Stimulated activated CD8-positive, alpha-beta memory T cell treated with anti-CD3 and anti-CD28 coated beads, Interleukin-12 subunit alpha, Interleukin-12 subunit beta, amount 100 ng/mL, for 4 hours (primary cell): Measurements from ENCODE around the gene TPP2.
A peak's percentile ranks its signal among the peaks of the same experiment; 100 is the strongest.

Experiments
- DNase-seq: peaks from one replicate; pipeline ENCODE4 v3.0.0-alpha.2; 2020; ENCODE audit warnings: low read depth

Gene TPP2

GRCh38 chr13:102597029-102597961 lies 509 bp downstream of the TPP2 start:
- peak; percentile 3 for DNase-seq

- no peak for DNase-seq
Observed at GRCh38 chr13:102598061-102598460, 1.3 kb downstream of the TPP2 start.

GRCh38 chr13:102599426-102600012 lies 2.7 kb downstream of the TPP2 start:
- no peak for DNase-seq

- no peak for DNase-seq
Observed at GRCh38 chr13:102606537-102607309, 9.9 kb downstream of the TPP2 start.

GRCh38 chr13:102608974-102609373 lies 12.2 kb downstream of the TPP2 start:
- DNase-seq: no peak

GRCh38 chr13:102609696-102610095 lies 12.9 kb downstream of the TPP2 start:
- DNase-seq: no peak

GRCh38 chr13:102610296-102610895 lies 13.6 kb downstream of the TPP2 start:
- DNase-seq: no peak

GRCh38 chr13:102617697-102618350 lies 21.0 kb downstream of the TPP2 start:
- no peak for DNase-seq

- DNase-seq: no peak
Observed at GRCh38 chr13:102620516-102620915, 23.7 kb downstream of the TPP2 start.

GRCh38 chr13:102626928-102627327 lies 30.1 kb downstream of the TPP2 start:
- no peak for DNase-seq

GRCh38 chr13:102628559-102628958 lies 31.8 kb downstream of the TPP2 start:
- no peak for DNase-seq

GRCh38 chr13:102631198-102631597 lies 34.4 kb downstream of the TPP2 start:
- DNase-seq: no peak

- DNase-seq: no peak
Observed at GRCh38 chr13:102638741-102639140, 42.0 kb downstream of the TPP2 start.

- no peak for DNase-seq
Observed at GRCh38 chr13:102642029-102642428, 45.2 kb downstream of the TPP2 start.

- no peak for DNase-seq
Observed at GRCh38 chr13:102642475-102642874, 45.7 kb downstream of the TPP2 start.

GRCh38 chr13:102643656-102644055 lies 46.9 kb downstream of the TPP2 start:
- DNase-seq: no peak

GRCh38 chr13:102645701-102646100 lies 48.9 kb downstream of the TPP2 start:
- DNase-seq: no peak

- no peak for DNase-seq
Observed at GRCh38 chr13:102648046-102648445, 51.3 kb downstream of the TPP2 start.

- DNase-seq: no peak
Observed at GRCh38 chr13:102650444-102650843, 53.7 kb downstream of the TPP2 start.

GRCh38 chr13:102651392-102651791 lies 54.6 kb downstream of the TPP2 start:
- no peak for DNase-seq

GRCh38 chr13:102651892-102652291 lies 55.1 kb downstream of the TPP2 start:
- no peak for DNase-seq

- no peak for DNase-seq
Observed at GRCh38 chr13:102654756-102655155, 58.0 kb downstream of the TPP2 start.
